SK-N-MC (cell line): ENCODE results near the gene CCT6A.
"Not testable (repeated sequence)": the region's sequence is repeated elsewhere in the genome, so short reads cannot be mapped to it uniquely, and the experiment has no call there.

Experiments used
- DNase-seq: peaks from one replicate; pipeline ENCODE4 v3.0.0-alpha.2; 2011; ENCODE audit warnings: low read depth, low spot score
- H3K27ac ChIP-seq: fragments of 200-600 bp; sonication (generic); 2 replicates; pipeline ENCODE4 v1.5.1; 2016; ENCODE audit warnings: mixed run types
- H3K36me3 ChIP-seq: fragments of 200-600 bp; sonication (generic); 2 replicates; pipeline ENCODE4 v1.6.1; 2017; ENCODE audit warnings: antibody characterized with exemption, low read length, mixed read lengths; ENCODE audit not compliant: insufficient read depth
- H3K4me3 ChIP-seq: fragments of 200-600 bp; sonication (generic); 2 replicates; pipeline ENCODE4 v1.5.1; 2016
- H3K9ac ChIP-seq: fragments of 200-600 bp; sonication (generic); 2 replicates; pipeline ENCODE4 v1.8.0; 2017; ENCODE audit warnings: mixed run types, mixed read lengths; ENCODE audit not compliant: insufficient read length
- H3K9me3 ChIP-seq: fragments of 200-600 bp; sonication (generic); 2 replicates; pipeline ENCODE4 v1.6.1; 2017; ENCODE audit warnings: low read depth, mild to moderate bottlenecking, antibody characterized with exemption, low read length, moderate library complexity, mixed read lengths
- EZH2 ChIP-seq: fragments of 200-600 bp; sonication (generic); IDR thresholded peaks from one replicate; pipeline ENCODE4 v1.6.1; 2017; ENCODE audit warnings: antibody characterized with exemption
- FOXP2 ChIP-seq: optimal IDR thresholded peaks from 2 replicates; pipeline ENCODE3; 2011; ENCODE audit warnings: mild to moderate bottlenecking, moderate library complexity; ENCODE audit not compliant: insufficient read depth; ENCODE audit errors: extremely low read length, control extremely low read depth
- POLR2AphosphoS5 ChIP-seq: IDR thresholded peaks from 2 replicates; pipeline ENCODE4 v1.6.1; 2012; ENCODE audit warnings: mild to moderate bottlenecking, low read depth, low read length, borderline replicate concordance

The CCT6A gene

GRCh38 chr7:56051339-56052191, at the start of gene CCT6A, which contains the start of gene PSPH:
Gene CCT6A, plus strand, starts transcription at chr7:56051765. Its CDS starts 84 bp downstream, at chr7:56051849.
Gene PSPH, minus strand, starts transcription at chr7:56051444. Its CDS starts 30,232 bp downstream, at chr7:56021212.
- peaks cover 40% of the 10 kb centered on the region for H3K36me3 ChIP-seq
- H3K9ac ChIP-seq: peak within 1 kb of the TSS; percentile 99
- no peak for DNase-seq
- H3K4me3 ChIP-seq: peak within 1 kb of the TSS; percentile 82
- H3K27ac ChIP-seq: peak within 1 kb of the TSS; percentile 84
- no peaks in the 10 kb centered on the region for H3K9me3 ChIP-seq
- TF ChIP-seq EZH2: no peak
- peak; percentile 92 for TF ChIP-seq POLR2AphosphoS5
- TF ChIP-seq FOXP2: peak; percentile 79

GRCh38 chr7:56003749-56004148, 47.8 kb upstream of the CCT6A start:
- TF ChIP-seq FOXP2 (no peak), EZH2 (no peak), POLR2AphosphoS5 (no peak)
- Histone ChIP-seq H3K27ac (no peak overlapping the region), H3K4me3 (no peak overlapping the region), H3K9ac (no peak overlapping the region), H3K36me3 (peaks cover 15% of the 10 kb centered on the region), H3K9me3 (no peaks in the 10 kb centered on the region)
- DNase-seq: no peak

- no peak for DNase-seq
- no peak overlapping the region for H3K4me3 ChIP-seq
- H3K27ac ChIP-seq: no peak overlapping the region
- TF ChIP-seq POLR2AphosphoS5: no peak
- no peak for TF ChIP-seq FOXP2
- TF ChIP-seq EZH2: no peak
- no peak overlapping the region for H3K9ac ChIP-seq
- H3K9me3 ChIP-seq: no peaks in the 10 kb centered on the region
- peaks cover 12% of the 10 kb centered on the region; the same call in 1 of the 2 replicates for H3K36me3 ChIP-seq
These were observed 44.4 kb upstream of the CCT6A start for GRCh38 chr7:56007167-56007652.

GRCh38 chr7:56007891-56008290, 43.7 kb upstream of the CCT6A start:
- TF ChIP-seq FOXP2: no peak
- no peak for TF ChIP-seq EZH2
- TF ChIP-seq POLR2AphosphoS5: no peak
- Histone ChIP-seq H3K27ac (no peak overlapping the region), H3K4me3 (no peak overlapping the region), H3K9ac (no peak overlapping the region), H3K9me3 (no peaks in the 10 kb centered on the region), H3K36me3 (peaks cover 17% of the 10 kb centered on the region; the same call in 1 of the 2 replicates)
- no peak for DNase-seq

- no peak for DNase-seq
- TF ChIP-seq FOXP2: no peak
- no peaks in the 10 kb centered on the region for H3K9me3 ChIP-seq
- peaks cover 30% of the 10 kb centered on the region for H3K36me3 ChIP-seq
- H3K27ac ChIP-seq: no peak overlapping the region
- H3K4me3 ChIP-seq: no peak overlapping the region
- no peak overlapping the region for H3K9ac ChIP-seq
These were observed 41.9 kb upstream of the CCT6A start for GRCh38 chr7:56009695-56010094.

- not testable (repeated sequence) for DNase-seq, H3K27ac ChIP-seq, H3K4me3 ChIP-seq, H3K9me3 ChIP-seq, H3K9ac ChIP-seq
- peaks cover 72% of the 10 kb centered on the region for H3K36me3 ChIP-seq
These were observed 34.5 kb upstream of the CCT6A start for GRCh38 chr7:56017015-56017414.

GRCh38 chr7:56019501-56019900, 32.1 kb upstream of the CCT6A start:
- TF ChIP-seq POLR2AphosphoS5 (no peak), FOXP2 (no peak), EZH2 (no peak)
- H3K9me3 ChIP-seq: no peaks in the 10 kb centered on the region
- no peak overlapping the region for H3K4me3 ChIP-seq
- peaks cover 57% of the 10 kb centered on the region for H3K36me3 ChIP-seq
- no peak overlapping the region for H3K9ac ChIP-seq
- no peak for DNase-seq
- no peak overlapping the region for H3K27ac ChIP-seq

- no peak for DNase-seq
- TF ChIP-seq EZH2 (no peak), FOXP2 (no peak), POLR2AphosphoS5 (no peak)
- Histone ChIP-seq H3K27ac (no peak overlapping the region), H3K9me3 (no peaks in the 10 kb centered on the region), H3K36me3 (peaks cover 70% of the 10 kb centered on the region), H3K4me3 (no peak overlapping the region), H3K9ac (no peak overlapping the region)
These were observed 28.1 kb upstream of the CCT6A start for GRCh38 chr7:56023500-56023899.
